ENCODE results near the gene ENTPD6. TPM values are rescaled to one million over a fixed set of nuclear protein-coding genes. Genes with fewer than 3 reads are reported as not detected.

Gene ENTPD6
- total RNA-seq, 1 donor from 2014 or later, result 191 TPM

- peaks cover 38% of the 10 kb centered on the region for H3K4me1 Mint-ChIP-seq (ENCODE audit: low read depth, unreplicated experiment)
- H3K36me3 Mint-ChIP-seq (ENCODE audit: unreplicated experiment), result no peaks in the 10 kb centered on the region
- TF ChIP-seq CTCF (IDR thresholded peaks at IDR 0.05; ENCODE audit: partially characterized antibody, unreplicated experiment), result no peak
- H3K27ac Mint-ChIP-seq (ENCODE audit: unreplicated experiment), result peak overlapping the region; percentile 48
- no peak overlapping the region for H3K4me3 Mint-ChIP-seq (ENCODE audit: unreplicated experiment)
- no peaks in the 10 kb centered on the region for H3K27me3 Mint-ChIP-seq (ENCODE audit: unreplicated experiment)
- no peak for DNase-seq
- peaks cover 3% of the 10 kb centered on the region for H3K9me3 Mint-ChIP-seq (ENCODE audit: unreplicated experiment)
These were observed 11.8 kb downstream of the ENTPD6 start for GRCh38 chr20:25207149-25207959.

GRCh38 chr20:25207960-25208534 is 12.5 kb downstream of the ENTPD6 start:
- Mint-ChIP-seq H3K9me3 (ENCODE audit: unreplicated experiment) (peaks cover 1% of the 10 kb centered on the region), H3K4me1 (ENCODE audit: low read depth, unreplicated experiment) (peaks cover 34% of the 10 kb centered on the region), H3K27me3 (ENCODE audit: unreplicated experiment) (peaks cover under 1% of the 10 kb centered on the region), H3K36me3 (ENCODE audit: unreplicated experiment) (no peaks in the 10 kb centered on the region), H3K27ac (ENCODE audit: unreplicated experiment) (no peak overlapping the region), H3K4me3 (ENCODE audit: unreplicated experiment) (no peak overlapping the region)
- TF ChIP-seq CTCF (IDR thresholded peaks at IDR 0.05; ENCODE audit: partially characterized antibody, unreplicated experiment), result no peak
- DNase-seq, result no peak

GRCh38 chr20:25209400-25209799 is 13.9 kb downstream of the ENTPD6 start:
- H3K36me3 Mint-ChIP-seq (ENCODE audit: unreplicated experiment), result no peaks in the 10 kb centered on the region
- no peak for TF ChIP-seq CTCF (IDR thresholded peaks at IDR 0.05; ENCODE audit: partially characterized antibody, unreplicated experiment)
- H3K27me3 Mint-ChIP-seq (ENCODE audit: unreplicated experiment), result peaks cover 4% of the 10 kb centered on the region
- DNase-seq, result no peak
- H3K4me3 Mint-ChIP-seq (ENCODE audit: unreplicated experiment), result no peak overlapping the region
- H3K27ac Mint-ChIP-seq (ENCODE audit: unreplicated experiment), result no peak overlapping the region
- peaks cover 1% of the 10 kb centered on the region for H3K9me3 Mint-ChIP-seq (ENCODE audit: unreplicated experiment)
- H3K4me1 Mint-ChIP-seq (ENCODE audit: low read depth, unreplicated experiment), result peaks cover 21% of the 10 kb centered on the region

- no peaks in the 10 kb centered on the region for H3K36me3 Mint-ChIP-seq (ENCODE audit: unreplicated experiment)
- no peak for TF ChIP-seq CTCF (IDR thresholded peaks at IDR 0.05; ENCODE audit: partially characterized antibody, unreplicated experiment)
- DNase-seq, result no peak
- peaks cover 1% of the 10 kb centered on the region for H3K9me3 Mint-ChIP-seq (ENCODE audit: unreplicated experiment)
- peaks cover 18% of the 10 kb centered on the region for H3K4me1 Mint-ChIP-seq (ENCODE audit: low read depth, unreplicated experiment)
- H3K4me3 Mint-ChIP-seq (ENCODE audit: unreplicated experiment), result no peak overlapping the region
- no peak overlapping the region for H3K27ac Mint-ChIP-seq (ENCODE audit: unreplicated experiment)
- H3K27me3 Mint-ChIP-seq (ENCODE audit: unreplicated experiment), result peaks cover 4% of the 10 kb centered on the region
These were observed 14.4 kb downstream of the ENTPD6 start for GRCh38 chr20:25209911-25210310.

- peaks cover 4% of the 10 kb centered on the region for H3K9me3 Mint-ChIP-seq (ENCODE audit: unreplicated experiment)
- no peak for DNase-seq
- TF ChIP-seq CTCF (IDR thresholded peaks at IDR 0.05; ENCODE audit: partially characterized antibody, unreplicated experiment), result no peak
- no peak overlapping the region for H3K4me3 Mint-ChIP-seq (ENCODE audit: unreplicated experiment)
- peaks cover 9% of the 10 kb centered on the region for H3K4me1 Mint-ChIP-seq (ENCODE audit: low read depth, unreplicated experiment)
- H3K27me3 Mint-ChIP-seq (ENCODE audit: unreplicated experiment), result peaks cover 5% of the 10 kb centered on the region
- H3K27ac Mint-ChIP-seq (ENCODE audit: unreplicated experiment), result peak overlapping the region; percentile 9
- H3K36me3 Mint-ChIP-seq (ENCODE audit: unreplicated experiment), result no peaks in the 10 kb centered on the region
These were observed 15.8 kb downstream of the ENTPD6 start for GRCh38 chr20:25211273-25211672.
